Panc1 (cell line): ENCODE measurements around the gene RYR3. TPM values are rescaled to one million over a fixed set of nuclear protein-coding genes. Genes with fewer than 3 reads are reported as not detected.

ENCODE experiments used
- ATAC-seq: fragments of 200-7000 bp; cut with Tn5 transposase; 2 replicates; pipeline ENCODE4 v1.9.1; 2020; ENCODE audit warnings: mild to moderate bottlenecking, moderate library complexity
- BruUV-seq: library from RNA; stranded (reverse); fragments of 400-500 nt; replicated peaks from 2 replicates; lab custom pipeline; 2021; lab: Mats Ljungman, UMichigan
- CTCF ChIA-PET: fragments of 300-600 bp; sonication (Branson Sonifier 250); formaldehyde crosslinking; loops from one replicate; lab custom pipeline; 2022; ENCODE audit warnings: antibody characterized with exemption; lab: Charles Lee
- POLR2A ChIA-PET: fragments of 300-600 bp; sonication (Branson Sonifier 250); formaldehyde crosslinking; loops from one replicate; lab custom pipeline; 2022; ENCODE audit warnings: antibody characterized with exemption; lab: Charles Lee
- DNase-seq: peaks from one replicate; pipeline ENCODE4 v3.0.0-alpha.2; 2010; ENCODE audit warnings: low read depth, low spot score
- H3K27ac ChIP-seq: 2 replicates; pipeline ENCODE4 v1.5.1; 2011; ENCODE audit warnings: mild to moderate bottlenecking, low read length, inconsistent platforms
- H3K27me3 ChIP-seq: fragments of 200-500 bp; sonication (Bioruptor generic); 2 replicates; pipeline ENCODE4 v1.6.0; 2014; ENCODE audit warnings: low read length, inconsistent platforms; ENCODE audit not compliant: control insufficient read depth, insufficient read depth
- H3K36me3 ChIP-seq: fragments of 200-500 bp; sonication (Bioruptor generic); 2 replicates; pipeline ENCODE4 v1.5.1; 2014; ENCODE audit warnings: inconsistent platforms, mild to moderate bottlenecking, low read length, moderate library complexity; ENCODE audit not compliant: control insufficient read depth, insufficient read depth
- H3K4me1 ChIP-seq: 2 replicates; pipeline ENCODE4 v1.5.1; 2011; ENCODE audit warnings: inconsistent platforms, mild to moderate bottlenecking, low read length, moderate library complexity; ENCODE audit not compliant: control insufficient read depth, insufficient read depth
- H3K4me3 ChIP-seq, 2 experiments: 2 replicates each; pipeline ENCODE4 v1.5.1; 2011 to 2012; ENCODE audit warnings: low read depth in 2 of 2, low read length in 2 of 2, mild to moderate bottlenecking in 2 of 2, inconsistent platforms in 1 of 2, moderate library complexity in 1 of 2
- H3K9me3 ChIP-seq: fragments of 200-500 bp; sonication (Bioruptor generic); 2 replicates; pipeline ENCODE4 v1.5.1; 2014; ENCODE audit warnings: low read depth, mild to moderate bottlenecking, inconsistent platforms, low read length, moderate library complexity; ENCODE audit not compliant: control insufficient read depth, insufficient read depth
- CTCF ChIP-seq: fragments of 450-650 bp; IDR thresholded peaks from 2 replicates; pipeline ENCODE4 v1.5.1; 2017; ENCODE audit warnings: mild to moderate bottlenecking
- POLR2AphosphoS5 ChIP-seq: IDR thresholded peaks from 2 replicates; pipeline ENCODE4 v1.6.1; 2012; ENCODE audit warnings: mild to moderate bottlenecking, low read depth, low read length, moderate library complexity
- REST ChIP-seq, 2 experiments: IDR thresholded peaks; 2 replicates each; pipeline ENCODE4 v1.6.1; 2011 to 2012; ENCODE audit warnings: low read depth in 2 of 2, control low read depth in 1 of 2, low read length in 1 of 2, mild to moderate bottlenecking in 1 of 2, moderate library complexity in 1 of 2; ENCODE audit not compliant: insufficient read depth in 1 of 2
- SIN3A ChIP-seq: IDR thresholded peaks from 2 replicates; pipeline ENCODE4 v1.6.1; 2012; ENCODE audit warnings: low read depth, mild to moderate bottlenecking, low read length, moderate library complexity, borderline replicate concordance; ENCODE audit not compliant: insufficient read depth
- TCF7L2 ChIP-seq: IDR thresholded peaks from 2 replicates; pipeline ENCODE4 v1.6.1; 2011; ENCODE audit warnings: mild to moderate bottlenecking, low read depth, low read length, inconsistent platforms
- in situ Hi-C: cut with HindIII; loops from 2 replicates; pipeline ENCODE4 v1.10.0; 2016; ENCODE audit warnings: low sequenced_read_pairs, low pct_unique_long_range_greater_than_20kb
- intact Hi-C: fragments of 100-400 bp; cut with micrococcal nuclease; formaldehyde crosslinking; loops from one replicate; pipeline ENCODE4 v1.10.0; 2022; ENCODE audit not compliant: unreplicated experiment
- total RNA-seq: library from RNA; stranded (reverse); gene quantifications from one replicate; pipeline ENCODE4 v1.2.1, GENCODE V29; 2021; ENCODE audit not compliant: unreplicated experiment

Gene RYR3
- total RNA-seq, 1 experiment from 2014 or later = not detected

GRCh38 chr15:33341953-33342352 is 31.2 kb downstream of the RYR3 start:
- CTCF ChIA-PET = no interaction called here
- Histone ChIP-seq H3K9me3 (no peaks in the 10 kb centered on the region), H3K4me1 (no peaks in the 10 kb centered on the region), H3K36me3 (no peaks in the 10 kb centered on the region), H3K27ac (no peak overlapping the region), H3K27me3 (peaks cover 2% of the 10 kb centered on the region; the same call in 1 of the 2 replicates), H3K4me3 (no peak overlapping the region)
- ATAC-seq (no peak), DNase-seq (no peak)
- POLR2A ChIA-PET = no interaction called here
- no TSS peak for BruUV-seq
- in situ Hi-C loops (no loop called here), intact Hi-C loops (no loop called here)
- TF ChIP-seq REST (IDR thresholded peaks at IDR 0.05; ENCODE audit: insufficient read depth in 1 of 2, low read depth in 2 of 2, low read length in 1 of 2) (no peak), POLR2AphosphoS5 (no peak), TCF7L2 (no peak)

- no peaks in the 10 kb centered on the region for H3K9me3 ChIP-seq
- TF ChIP-seq SIN3A = no peak
- no peak for TF ChIP-seq POLR2AphosphoS5
- no peak for TF ChIP-seq REST (IDR thresholded peaks at IDR 0.05; ENCODE audit: insufficient read depth in 1 of 2, low read depth in 2 of 2, low read length in 1 of 2)
- no peak for TF ChIP-seq TCF7L2
- no peak for TF ChIP-seq CTCF
- BruUV-seq = no TSS peak
- H3K36me3 ChIP-seq = no peaks in the 10 kb centered on the region
- no peak overlapping the region for H3K27ac ChIP-seq
- POLR2A ChIA-PET = no interaction called here
- DNase-seq (no peak), ATAC-seq (no peak)
- H3K4me3 ChIP-seq = no peak overlapping the region
- H3K4me1 ChIP-seq = no peaks in the 10 kb centered on the region
- CTCF ChIA-PET = no interaction called here
- in situ Hi-C loops (no loop called here), intact Hi-C loops (no loop called here)
- peaks cover 2% of the 10 kb centered on the region; the same call in 1 of the 2 replicates for H3K27me3 ChIP-seq
Measured at GRCh38 chr15:33343275-33343674, 32.5 kb downstream of the RYR3 start.
